ENCODE data around the gene SORCS3.

The SORCS3 gene

DNA sequence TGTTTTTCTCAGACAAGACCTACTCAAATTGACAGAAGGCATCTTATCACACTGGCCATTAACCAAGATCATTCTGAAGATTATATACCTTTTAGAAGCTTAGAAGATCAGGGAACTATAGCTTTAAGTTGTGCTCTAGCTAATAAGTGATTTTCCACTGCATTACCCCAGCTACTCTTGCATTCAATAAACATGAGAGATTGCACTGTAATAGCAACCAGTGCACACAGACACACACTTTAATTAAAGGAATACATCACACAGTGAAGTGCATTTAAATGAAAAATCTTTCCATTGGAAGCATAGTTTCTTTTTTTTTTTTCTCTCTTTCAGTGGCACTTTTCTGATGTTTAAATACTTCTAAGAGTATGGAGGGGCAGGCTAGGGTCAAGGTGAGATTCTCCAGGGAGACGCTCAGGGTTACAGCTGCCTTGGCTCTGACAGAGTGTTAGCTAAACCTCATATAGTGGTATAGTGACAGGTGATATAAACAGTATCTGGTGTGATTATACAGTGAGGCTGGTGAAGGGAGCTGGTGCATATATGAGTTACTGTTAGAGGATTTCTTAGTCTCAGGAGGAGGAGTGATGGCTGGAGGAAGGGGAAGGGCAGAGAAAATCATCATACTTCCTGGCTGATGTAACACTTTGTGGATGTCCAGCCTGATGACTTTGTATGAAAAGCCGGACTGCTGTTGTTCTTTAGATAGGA is 369.5 kb downstream of the SORCS3 start:
- DNase-seq (ENCODE audit: low read depth in 2 of 2), result no peak

DNA sequence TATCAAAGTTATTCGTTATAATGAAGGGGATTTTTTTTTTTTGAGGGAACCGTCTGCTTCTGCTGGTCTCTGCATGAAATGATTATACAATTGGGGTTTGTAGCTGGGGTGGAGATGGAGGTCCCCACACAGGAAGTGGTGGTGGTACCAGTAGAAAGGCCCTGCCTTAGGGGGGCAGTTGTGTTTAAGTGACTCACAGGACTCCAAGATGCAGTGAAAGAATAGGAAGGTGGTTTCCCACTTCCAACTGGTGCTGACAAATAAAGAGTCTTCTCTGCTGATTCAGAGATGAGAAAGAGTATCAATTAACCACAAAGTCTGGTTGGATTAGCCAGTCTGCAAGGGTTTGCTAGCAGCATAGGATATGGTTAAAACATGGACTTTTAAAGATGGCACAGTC is 376.0 kb downstream of the SORCS3 start:
- DNase-seq (ENCODE audit: low read depth in 2 of 2), result no peak

DNA sequence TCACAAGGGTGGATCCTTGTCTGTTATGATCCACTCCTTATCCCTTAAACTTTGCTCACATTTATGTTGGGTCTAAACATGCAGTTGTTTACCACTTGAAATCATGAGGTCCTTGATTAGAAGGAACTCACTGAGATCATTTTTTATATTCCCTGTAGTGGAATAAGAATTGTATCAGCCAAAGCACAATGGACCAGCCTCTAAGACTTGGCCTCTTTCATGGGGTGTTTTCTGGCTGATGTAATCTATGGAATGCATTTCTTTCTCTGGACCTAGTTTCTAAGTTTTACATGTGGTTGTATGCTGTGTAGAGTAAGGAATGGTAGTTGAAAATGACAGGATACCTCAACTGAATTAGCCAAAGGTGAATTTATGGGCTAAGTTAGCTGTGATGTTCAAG is 376.6 kb downstream of the SORCS3 start:
- no peak for DNase-seq (ENCODE audit: low read depth in 2 of 2)

DNA sequence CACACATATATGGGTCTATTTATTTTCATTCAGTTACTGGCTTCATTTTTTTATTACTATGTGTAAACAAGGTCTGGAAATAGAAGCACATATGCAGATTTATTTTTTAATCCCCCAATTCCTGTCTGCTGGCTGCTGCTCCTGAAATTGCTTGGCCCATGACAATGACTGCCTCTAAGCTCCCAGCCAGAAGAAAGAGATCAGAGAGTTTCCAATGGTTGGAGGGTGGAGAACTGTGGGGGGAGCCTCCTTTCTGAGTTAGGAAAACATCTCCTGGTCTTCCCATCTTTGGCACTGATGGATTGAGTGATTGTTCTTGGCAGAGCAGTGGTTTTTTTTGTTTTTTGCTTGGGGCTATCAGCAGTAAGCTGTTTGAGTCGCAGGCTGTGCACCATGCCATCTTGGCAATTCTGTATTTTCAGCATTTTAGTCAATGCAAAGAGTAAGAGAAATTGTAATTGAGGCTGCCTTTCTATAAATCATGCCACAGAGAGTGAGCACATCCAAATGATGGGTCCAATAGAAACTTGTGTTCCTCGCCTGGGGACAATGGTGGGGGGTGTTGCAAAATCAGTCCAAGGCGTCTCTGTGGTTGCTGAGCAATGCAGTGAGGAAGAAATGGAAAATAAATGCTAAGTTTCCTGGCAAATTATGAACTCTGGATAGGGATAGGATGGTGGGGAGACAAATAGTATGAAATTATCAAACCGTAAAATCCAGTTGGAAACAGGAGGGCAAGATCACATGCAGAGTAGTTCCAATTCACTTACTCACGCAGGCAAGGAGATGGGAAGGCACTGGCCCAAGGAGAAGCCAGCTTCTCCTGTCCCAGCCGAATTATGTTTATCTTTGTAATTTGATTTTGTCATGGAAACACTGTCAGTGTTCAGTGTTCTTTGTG is 382.4 kb downstream of the SORCS3 start:
- no peak for DNase-seq (ENCODE audit: low read depth in 2 of 2)

DNA sequence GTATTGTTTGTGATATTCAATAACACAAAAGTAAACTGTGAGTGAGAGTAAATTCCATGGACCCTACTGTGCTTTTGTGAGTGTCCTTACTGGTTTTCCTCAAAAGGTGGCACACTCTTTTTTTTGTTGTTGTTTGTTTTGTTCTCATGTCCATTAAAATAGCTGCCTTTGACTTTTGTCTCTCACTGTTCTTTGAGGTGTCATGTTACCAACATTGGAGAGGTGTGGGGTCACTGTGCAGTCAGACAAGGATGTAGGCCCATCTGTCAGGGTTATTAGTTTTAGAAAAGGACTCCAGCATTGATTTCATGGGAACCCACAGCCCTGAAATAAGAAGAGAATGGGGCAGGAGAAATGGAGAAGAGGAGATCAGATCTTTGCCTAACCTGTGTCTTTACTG is 383.1 kb downstream of the SORCS3 start:
- DNase-seq (ENCODE audit: low read depth in 2 of 2), result no peak

DNA sequence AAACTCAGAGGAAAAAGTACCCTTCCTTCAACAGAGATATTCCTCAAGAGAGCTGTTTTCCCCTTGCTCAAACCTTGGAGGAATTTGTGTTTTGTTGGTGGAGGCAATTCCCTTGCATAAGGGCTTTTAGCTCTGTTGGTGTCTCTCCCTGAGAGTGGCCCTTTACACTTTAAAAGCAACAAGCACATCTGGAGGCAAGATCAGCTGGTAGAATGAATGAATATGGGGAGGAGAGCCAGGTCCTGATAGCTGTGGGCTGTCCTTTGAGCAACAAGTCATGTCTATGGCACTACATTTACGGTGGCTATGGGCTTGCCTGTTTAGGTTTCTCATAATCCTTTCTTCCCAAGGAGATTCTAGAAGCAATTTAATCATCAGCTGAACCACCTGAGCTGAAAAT is 384.0 kb downstream of the SORCS3 start:
- no peak for DNase-seq (ENCODE audit: low read depth in 2 of 2)

DNA sequence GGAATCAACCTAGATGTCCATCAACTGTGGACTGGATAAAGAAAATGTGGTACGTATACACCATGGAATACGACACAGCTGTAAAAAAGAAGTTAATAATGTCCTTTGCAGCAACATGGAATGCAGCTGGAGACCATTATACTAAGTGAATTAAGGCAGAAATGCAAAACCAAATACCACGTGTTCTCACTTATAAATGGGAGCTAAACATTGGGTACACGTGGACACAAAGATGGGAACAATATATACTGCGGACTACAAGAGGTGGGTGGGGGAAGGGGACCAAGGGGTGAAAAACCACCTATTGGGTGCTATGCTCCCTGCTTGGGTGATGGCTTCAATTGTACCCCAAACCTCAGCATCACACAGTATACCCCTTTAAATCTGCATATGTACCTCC is 385.5 kb downstream of the SORCS3 start:
- DNase-seq (ENCODE audit: low read depth in 2 of 2), result no peak

DNA sequence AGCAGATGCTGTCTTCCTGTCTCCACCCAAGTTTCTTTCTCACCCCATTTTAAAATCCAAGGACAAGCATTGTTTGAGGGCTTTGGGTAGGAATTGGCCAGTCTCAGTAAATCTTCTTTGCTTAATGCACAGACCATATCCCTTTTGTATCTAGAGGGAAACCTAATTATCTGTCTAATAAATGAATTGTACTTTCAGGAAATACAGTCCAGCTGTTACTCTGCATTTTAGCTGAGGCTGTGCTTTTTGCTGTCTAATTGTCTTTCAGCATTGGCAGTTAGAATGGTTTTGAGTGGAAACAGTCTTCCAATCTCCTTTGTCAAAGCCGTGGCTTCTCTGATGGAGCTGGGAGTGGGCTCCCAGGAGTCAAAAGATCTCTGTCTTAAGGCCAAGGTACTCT is 388.2 kb downstream of the SORCS3 start:
- no peak for DNase-seq (ENCODE audit: low read depth in 2 of 2)

DNA sequence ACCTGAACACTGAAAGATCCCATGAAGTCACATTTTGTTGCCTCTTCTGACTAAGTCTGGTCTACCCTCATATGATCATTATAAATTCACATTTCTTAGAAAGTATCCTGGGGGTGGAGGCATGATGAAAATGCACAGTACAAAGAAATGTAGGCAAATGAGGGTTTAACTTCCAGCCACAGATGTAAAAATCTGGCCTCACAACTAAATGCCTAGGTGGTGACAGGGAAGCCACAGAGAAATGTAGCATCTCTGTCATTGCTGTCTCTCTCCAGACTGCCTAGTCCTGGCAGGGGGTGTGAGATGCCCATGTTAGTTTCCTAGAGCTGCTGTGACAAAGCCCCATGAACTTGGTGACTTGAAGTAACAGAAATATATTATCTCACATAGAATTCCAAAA is 395.9 kb downstream of the SORCS3 start:
- DNase-seq (ENCODE audit: low read depth in 2 of 2), result no peak

DNA sequence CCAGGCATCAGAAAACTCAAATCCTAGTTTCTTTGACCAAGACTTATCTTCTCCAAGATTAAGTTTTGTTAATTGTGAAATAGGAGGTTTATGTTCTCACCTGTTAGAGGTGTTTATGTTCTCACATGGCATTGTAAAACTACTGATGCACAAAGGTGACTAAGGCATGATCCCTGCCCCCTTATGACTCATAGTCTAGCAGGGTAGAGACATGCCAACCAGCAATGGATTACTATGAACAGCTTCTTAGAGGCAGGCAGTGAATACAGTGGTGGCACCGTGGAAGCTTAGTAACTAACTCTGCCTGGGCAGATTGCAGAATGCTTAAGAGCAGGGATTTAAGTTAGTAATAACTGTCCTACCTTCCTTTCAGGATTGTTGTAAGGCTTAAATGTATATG is 400.9 kb downstream of the SORCS3 start:
- DNase-seq (ENCODE audit: low read depth in 2 of 2), result no peak

DNA sequence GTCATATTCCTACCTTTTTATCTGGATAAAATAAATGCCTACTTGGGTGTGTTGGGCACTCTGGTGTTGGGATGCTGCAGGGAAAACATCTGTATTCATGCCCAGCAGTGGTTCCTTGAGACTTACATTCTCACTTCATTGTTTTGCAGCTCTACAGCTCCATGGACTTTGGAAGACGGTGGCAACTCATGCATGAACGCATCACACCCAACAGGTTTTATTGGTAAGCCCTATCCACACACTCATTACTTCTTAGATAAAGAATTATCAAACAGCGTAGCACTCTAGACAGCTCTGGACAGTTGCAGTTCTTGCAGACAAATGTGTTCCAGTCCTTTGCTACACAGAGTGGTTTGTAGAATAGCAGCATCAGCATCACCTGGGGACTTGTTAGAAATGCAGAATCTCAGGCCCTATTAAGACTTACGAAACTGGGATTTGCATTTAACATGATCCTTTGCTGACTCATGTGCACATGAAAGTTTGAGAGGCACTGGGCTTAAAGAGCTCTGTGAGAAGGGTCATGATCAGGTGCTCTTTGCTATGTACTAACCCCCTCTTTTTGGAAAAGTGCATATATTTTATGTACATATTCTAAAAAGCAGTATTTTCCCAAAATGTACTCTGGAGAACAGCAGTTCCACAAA is 401.9 kb downstream of the SORCS3 start:
- no peak for DNase-seq (ENCODE audit: low read depth in 2 of 2)

DNA sequence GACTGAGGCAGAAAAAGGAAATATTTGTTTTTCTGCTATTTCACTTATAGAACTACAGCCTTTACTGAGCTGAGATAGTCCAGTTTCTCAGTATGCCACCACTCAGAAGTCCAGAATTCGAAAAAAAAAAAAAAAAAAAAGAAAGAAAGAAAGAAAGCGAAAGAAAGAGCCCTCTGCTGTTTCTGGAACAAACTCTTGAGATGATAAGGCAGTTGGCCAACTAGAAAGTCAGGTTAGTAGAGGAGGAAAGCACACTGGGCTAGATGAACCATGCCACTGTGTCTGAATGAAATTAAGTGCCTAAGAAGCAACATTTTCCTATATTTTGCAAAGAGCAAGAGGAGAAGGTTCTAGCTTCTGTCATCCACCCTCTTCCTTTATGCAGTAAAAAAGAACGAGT is 403.8 kb downstream of the SORCS3 start:
- no peak for DNase-seq (ENCODE audit: low read depth in 2 of 2)

DNA sequence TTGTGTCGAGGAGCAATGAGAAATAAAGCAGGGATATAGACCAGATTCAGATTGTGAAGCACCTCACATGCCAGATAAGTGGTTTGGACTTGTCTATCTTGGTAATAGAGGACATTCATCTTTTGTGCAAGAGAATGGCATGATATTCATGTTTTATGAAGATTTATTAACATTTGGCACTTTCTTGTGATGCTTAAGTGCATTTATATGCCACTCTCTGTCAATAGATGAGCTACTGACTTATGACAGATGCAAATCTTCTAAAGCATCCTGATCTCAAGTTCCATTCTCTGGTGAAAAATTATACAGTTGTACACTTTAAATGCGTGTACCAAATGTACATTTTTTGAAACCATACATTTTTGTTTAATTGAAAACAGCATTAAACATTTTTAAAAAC is 415.3 kb downstream of the SORCS3 start:
- no peak for DNase-seq (ENCODE audit: low read depth in 2 of 2)

DNA sequence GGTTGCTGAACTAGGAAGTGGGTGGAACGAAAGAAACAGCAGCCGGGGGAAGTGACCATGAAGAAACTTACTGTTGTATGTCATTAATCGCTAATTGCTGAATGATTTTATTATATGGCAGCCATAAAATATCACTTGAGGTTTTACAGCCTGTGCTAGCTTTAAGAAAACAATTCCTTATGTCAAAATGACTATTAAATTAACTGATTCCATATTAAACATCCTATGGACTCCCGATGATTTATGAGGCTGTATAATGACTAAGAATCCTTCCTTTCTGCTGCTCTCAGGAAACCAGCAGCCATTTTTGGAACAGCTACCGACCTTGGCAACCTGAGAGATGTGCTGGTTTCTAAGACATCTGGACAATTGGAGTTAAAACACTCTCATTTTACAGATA is 421.9 kb downstream of the SORCS3 start:
- no peak for DNase-seq (ENCODE audit: low read depth in 2 of 2)

DNA sequence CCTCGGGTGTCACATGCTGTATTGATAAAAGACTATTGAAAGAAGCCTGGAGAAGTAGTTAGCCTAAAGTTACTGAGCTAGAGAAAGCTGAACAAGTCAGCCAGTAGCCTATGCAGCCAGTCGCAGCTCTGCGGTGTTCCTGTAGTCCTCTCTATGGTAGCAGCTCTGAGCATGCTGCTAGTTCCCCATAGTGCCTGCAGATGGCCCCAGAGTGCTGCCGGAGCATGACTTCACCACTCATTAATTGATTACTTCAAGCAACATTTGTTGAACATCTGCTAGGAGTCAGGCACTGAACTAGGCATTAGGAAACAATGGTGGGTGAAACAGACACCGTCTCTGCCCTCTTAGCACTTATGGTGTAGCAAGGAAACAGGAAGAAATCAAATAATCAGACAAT is 422.7 kb downstream of the SORCS3 start:
- no peak for DNase-seq (ENCODE audit: low read depth in 2 of 2)

DNA sequence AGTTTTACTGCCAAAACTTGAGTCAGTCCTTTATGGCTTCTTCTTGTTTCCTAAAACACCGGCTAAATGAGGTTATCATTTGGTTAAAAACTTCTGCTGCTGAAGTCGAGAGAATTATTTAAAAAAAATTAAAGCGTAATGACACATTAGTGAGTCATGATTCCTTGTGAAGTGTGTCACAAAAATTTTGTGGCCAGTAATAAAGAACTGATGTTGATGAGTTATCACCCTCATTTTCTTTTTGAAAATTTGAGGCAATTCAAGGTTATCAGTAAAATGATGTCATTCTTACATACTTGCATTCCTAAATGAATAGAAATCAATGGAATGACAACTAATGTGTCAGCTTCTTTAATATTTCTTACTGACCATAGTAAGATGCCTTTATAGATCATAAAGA is 427.4 kb downstream of the SORCS3 start:
- DNase-seq (ENCODE audit: low read depth in 2 of 2), result no peak

DNA sequence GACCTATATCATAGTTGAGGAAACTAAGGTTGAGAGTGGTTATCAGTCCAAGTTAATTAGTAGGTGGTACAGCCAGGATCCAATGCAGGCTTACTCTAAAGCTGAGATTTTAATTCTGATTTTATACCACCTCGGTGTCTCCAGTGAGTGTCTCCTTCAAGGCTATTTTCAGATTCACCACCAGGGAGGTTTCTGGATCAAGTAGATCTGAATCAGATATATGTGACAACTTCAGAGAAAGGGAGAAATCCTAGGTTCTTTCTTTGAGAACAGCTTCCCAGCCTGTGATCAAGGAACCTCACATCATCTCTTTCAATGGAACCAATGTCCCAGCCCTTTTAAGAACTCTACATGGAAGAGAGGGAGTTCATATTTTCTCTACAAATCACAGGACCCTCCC is 429.2 kb downstream of the SORCS3 start:
- no peak for DNase-seq (ENCODE audit: low read depth in 2 of 2)

DNA sequence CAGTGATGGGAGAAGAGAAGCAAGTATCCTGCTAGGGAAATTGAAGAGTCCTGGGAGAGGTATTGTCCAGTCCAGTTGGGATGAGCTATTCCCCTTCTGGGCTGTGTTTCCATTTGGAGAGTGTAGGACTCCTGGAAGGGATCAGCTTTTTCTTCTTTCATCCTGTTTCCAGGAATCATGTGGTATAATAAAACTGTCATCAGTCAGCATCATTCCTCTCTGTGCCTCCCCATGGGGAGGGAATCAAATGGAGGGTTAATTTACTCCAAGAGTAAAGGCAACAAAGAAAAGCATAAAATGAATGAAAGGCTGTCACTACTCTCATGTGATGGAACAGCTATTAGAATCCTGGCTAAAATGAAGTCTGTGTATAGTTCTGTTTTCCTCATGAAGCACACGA is 429.9 kb downstream of the SORCS3 start:
- DNase-seq (ENCODE audit: low read depth in 2 of 2), result no peak

DNA sequence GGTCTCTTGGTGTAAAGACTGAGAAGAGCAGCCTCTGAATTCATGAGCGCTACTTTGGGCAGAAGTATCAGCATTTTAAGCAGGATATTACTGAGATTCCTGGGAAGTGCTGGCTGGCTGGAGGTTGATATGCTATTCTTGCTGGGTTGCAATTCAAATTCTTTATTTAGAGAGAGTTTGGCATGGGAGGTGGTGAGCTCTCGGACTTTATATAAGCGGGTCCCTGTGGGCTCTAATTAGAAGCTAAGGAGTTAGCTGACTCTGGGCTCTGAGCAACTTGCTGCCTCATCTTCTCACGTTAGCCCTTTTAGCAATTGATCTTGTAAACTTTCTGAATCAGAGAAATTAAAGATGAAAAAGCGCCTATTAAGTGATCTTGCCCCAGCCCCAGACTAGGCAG is 430.9 kb downstream of the SORCS3 start:
- no peak for DNase-seq (ENCODE audit: low read depth in 2 of 2)

DNA sequence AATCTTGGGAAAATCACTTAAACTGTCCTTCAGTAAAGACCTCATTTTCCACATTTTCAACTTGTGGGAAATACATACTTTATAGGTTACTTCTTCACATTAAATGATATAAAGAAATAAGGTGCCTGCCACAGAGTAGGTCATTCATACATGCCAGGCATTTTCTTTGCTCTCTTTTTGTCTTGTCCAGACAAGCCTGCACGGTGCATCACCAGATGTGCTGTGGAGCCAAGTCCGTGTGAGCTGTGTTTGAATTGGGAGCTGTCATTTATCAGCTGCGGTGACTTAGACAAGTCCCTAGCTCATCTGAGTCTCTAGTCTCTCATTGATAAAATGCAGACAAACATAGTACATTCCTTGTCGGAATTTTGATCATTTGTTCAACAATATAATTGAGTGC is 432.9 kb downstream of the SORCS3 start:
- DNase-seq (ENCODE audit: low read depth in 2 of 2), result no peak

DNA sequence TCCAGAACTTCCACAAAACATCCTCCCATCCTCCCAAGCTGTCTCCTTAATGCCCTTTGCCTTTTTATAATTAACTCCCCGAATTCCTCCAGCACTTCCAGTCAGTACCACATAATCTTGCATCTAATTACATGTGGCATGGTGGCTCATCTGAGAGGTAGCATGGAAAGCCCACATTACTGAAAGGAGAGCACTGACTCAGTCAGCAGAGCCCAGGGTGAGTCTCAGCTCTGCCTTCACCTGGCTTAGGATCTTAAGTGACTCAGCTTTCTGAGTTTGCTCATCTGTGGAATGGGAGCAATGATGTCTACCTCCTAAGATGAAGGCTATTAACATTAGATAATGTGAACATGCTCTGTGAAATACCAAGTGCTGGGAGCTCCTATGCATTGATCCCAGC is 433.9 kb downstream of the SORCS3 start:
- no peak for DNase-seq (ENCODE audit: low read depth in 2 of 2)

DNA sequence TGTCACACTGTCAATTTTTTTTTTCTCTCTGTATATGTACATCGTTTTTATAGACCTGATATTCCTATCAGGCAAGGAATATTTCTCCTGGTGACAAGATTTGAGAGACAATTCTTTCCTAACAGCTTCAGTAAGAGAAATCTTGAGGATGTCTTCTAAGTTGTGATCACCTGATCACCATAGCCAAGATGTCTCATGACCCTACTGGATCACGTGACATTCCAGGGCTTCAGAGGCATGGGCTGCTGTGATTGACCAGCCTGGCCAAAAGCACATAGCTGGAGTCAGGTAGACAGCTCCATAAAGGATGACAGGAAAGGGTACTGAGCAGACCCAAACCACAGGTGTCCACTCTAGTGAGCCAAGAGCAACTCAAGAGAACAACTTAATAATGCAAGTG is 444.9 kb downstream of the SORCS3 start:
- DNase-seq (ENCODE audit: low read depth in 2 of 2), result no peak

DNA sequence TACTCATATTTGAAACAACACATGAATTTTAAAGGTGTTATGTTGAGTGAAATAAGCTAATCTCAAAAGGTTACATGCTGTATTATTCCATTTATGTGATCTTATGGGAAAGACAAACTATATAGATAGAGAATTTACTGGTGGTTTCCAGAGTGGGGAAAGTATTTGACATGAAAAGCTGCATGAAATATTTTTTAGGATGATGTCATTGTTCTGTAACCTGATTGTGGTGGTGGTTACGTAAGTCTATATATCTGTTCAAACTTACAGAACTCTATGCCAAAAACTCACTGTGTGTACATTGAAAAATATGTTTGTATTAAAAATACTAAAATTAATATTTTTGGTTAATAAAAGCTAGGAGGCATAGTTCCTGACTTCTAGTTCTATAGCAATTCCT is 453.0 kb downstream of the SORCS3 start:
- DNase-seq (ENCODE audit: low read depth in 2 of 2), result no peak

Measured in stimulated activated CD8-positive, alpha-beta memory T cell treated with anti-CD3 and anti-CD28 coated beads, Interleukin-2, amount 100 ng/mL, for 1 hour (primary cell).